SK-N-SH treated with all-trans-retinoic acid at 6 μM for 48 hours (cell line): ENCODE data around the gene PKD1.

Source experiments
- ARNTL ChIP-seq: fragments of 450-650 bp; formaldehyde crosslinking; IDR thresholded peaks from 2 replicates; pipeline ENCODE4 v1.5.0; 2020; ENCODE audit warnings: low read depth, mild to moderate bottlenecking, moderate library complexity, borderline replicate concordance
- GLIS3 ChIP-seq: fragments of 250-450 bp; sonication (Bioruptor Pico); IDR thresholded peaks from 2 replicates; pipeline ENCODE4 v1.5.0; 2020; ENCODE audit warnings: mild to moderate bottlenecking, moderate library complexity
- ZFP30 ChIP-seq: fragments of 450-650 bp; formaldehyde crosslinking; IDR thresholded peaks from 2 replicates; pipeline ENCODE4 v1.5.0; 2022; ENCODE audit warnings: mild to moderate bottlenecking, moderate library complexity
- ZNF8 ChIP-seq: fragments of 450-650 bp; formaldehyde crosslinking; IDR thresholded peaks from 2 replicates; pipeline ENCODE4 v1.5.0; 2020; ENCODE audit warnings: mild to moderate bottlenecking, moderate library complexity
- TF ChIP-seq, protein P1 (sequence below): fragments of 250-450 bp; sonication (Bioruptor Pico); IDR thresholded peaks from 2 replicates; pipeline ENCODE4 v1.8.0; 2021; ENCODE audit warnings: low read depth, mild to moderate bottlenecking, moderate library complexity, borderline replicate concordance
- TF ChIP-seq, protein P2 (sequence below): fragments of 250-450 bp; sonication (Bioruptor Pico); IDR thresholded peaks from 2 replicates; pipeline ENCODE4 v1.5.1; 2020; ENCODE audit warnings: low read depth, mild to moderate bottlenecking, moderate library complexity

GRCh38 chr16:2095918-2096582, 39.6 kb downstream of the PKD1 start:
- TF ChIP-seq, protein P1, sequence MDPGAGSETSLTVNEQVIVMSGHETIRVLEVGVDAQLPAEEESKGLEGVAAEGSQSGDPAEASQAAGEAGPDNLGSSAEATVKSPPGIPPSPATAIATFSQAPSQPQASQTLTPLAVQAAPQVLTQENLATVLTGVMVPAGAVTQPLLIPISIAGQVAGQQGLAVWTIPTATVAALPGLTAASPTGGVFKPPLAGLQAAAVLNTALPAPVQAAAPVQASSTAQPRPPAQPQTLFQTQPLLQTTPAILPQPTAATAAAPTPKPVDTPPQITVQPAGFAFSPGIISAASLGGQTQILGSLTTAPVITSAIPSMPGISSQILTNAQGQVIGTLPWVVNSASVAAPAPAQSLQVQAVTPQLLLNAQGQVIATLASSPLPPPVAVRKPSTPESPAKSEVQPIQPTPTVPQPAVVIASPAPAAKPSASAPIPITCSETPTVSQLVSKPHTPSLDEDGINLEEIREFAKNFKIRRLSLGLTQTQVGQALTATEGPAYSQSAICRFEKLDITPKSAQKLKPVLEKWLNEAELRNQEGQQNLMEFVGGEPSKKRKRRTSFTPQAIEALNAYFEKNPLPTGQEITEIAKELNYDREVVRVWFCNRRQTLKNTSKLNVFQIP (CRISPR knock-in tag) = no peak
- TF ChIP-seq GLIS3 (CRISPR knock-in tag) (no peak), ARNTL (no peak), ZNF8 (no peak), ZFP30 (CRISPR knock-in tag) (no peak)
- TF ChIP-seq, protein P2, sequence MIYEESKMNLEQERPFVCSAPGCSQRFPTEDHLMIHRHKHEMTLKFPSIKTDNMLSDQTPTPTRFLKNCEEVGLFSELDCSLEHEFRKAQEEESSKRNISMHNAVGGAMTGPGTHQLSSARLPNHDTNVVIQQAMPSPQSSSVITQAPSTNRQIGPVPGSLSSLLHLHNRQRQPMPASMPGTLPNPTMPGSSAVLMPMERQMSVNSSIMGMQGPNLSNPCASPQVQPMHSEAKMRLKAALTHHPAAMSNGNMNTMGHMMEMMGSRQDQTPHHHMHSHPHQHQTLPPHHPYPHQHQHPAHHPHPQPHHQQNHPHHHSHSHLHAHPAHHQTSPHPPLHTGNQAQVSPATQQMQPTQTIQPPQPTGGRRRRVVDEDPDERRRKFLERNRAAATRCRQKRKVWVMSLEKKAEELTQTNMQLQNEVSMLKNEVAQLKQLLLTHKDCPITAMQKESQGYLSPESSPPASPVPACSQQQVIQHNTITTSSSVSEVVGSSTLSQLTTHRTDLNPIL (CRISPR knock-in tag) = no peak
